ENCODE results near the gene SLC4A1. TPM values are rescaled to one million over a fixed set of nuclear protein-coding genes. Genes with fewer than 3 reads are reported as not detected.
A peak's percentile ranks its signal among the peaks of the same experiment; 100 is the strongest.

The SLC4A1 gene
- total RNA-seq, 1 experiment from 2014 or later, result 0.22 TPM

DNA sequence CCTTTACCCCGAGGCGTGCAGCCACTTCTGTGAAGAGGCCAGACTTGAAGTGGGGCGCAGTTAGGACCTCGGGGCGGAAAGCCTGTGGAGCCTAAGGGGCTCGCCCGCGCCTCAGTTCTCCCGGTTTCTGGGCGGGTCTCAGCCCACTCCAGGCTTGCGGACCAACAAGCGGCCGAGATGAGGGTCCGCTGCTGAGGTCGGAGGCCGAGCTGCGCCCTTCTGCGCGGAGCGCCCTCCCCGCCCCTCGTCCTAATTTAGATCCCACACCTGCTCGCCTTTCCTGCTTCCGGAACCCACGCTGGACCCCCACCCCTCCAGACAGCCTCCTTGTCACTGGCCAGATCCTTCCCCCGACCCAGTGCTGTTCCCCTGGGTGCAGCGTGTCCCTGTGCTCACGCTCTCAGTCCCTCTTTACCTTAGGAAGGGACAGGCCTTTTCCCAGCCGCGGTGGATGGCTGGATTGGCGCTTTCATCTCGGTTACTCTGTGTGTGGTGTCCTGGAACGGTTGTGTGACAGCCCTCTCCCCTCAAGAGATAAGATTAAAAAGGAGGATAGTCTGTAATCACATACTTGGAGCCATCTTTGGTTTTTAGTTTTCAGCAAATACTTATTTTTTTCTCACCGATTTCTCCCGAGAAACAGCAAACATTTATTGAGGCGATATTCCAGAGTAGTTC, 67.3 kb downstream of the SLC4A1 start:
- ChIA-PET RAD21 (ENCODE audit: low non-redundant PET in 1 of 2, low total read pairs in 2 of 2, uncharacterized antibody in 2 of 2, unreplicated experiment in 2 of 2) (interaction anchor here in 1 of 2 experiments (0.7 kb wide), 1 partner anchor 77 kb away, joined by 4 read pairs; the partner anchor contains the start of gene HDAC5), CTCF (interaction anchor here (0.6 to 2.0 kb wide), 2 partner anchors 100 to 131 kb away, joined by 6 read pairs; no protein-coding TSS in a partner anchor), POLR2A (interaction anchor here (0.6 to 1.0 kb wide), 3 partner anchors 14 to 83 kb away, joined by 3 to 4 read pairs (median 4); partner anchors contain the start of gene TMUB2)
- intact Hi-C loops (cut with micrococcal nuclease), result no loop called here
- Histone ChIP-seq H3K9ac (ENCODE audit: low read length) (peak overlapping the region; percentile 94), H3K4me2 (ENCODE audit: low read length) (peak overlapping the region; percentile 95), H3K36me3 (ENCODE audit: control insufficient read depth in 1 of 2, insufficient read depth in 2 of 2, low read length in 2 of 2) (peaks cover 11% of the 10 kb centered on the region in 2 experiments; a peak in 2 of 4 replicates), H3K27me3 (ENCODE audit: insufficient read depth, low read length) (no peaks in the 10 kb centered on the region), H3K4me1 (ENCODE audit: control insufficient read depth in 1 of 2, insufficient read depth in 2 of 2, low read length in 2 of 2) (peaks cover 43 to 51% of the 10 kb centered on the region in 2 experiments), H4K20me1 (ENCODE audit: insufficient read depth) (no peaks in the 10 kb centered on the region), H2AFZ (ENCODE audit: low read depth, low read length, poor library complexity, severe bottlenecking) (no peak overlapping the region), H3K9me3 (ENCODE audit: control insufficient read depth in 1 of 2, insufficient read depth in 1 of 2, low read depth in 1 of 2, low read length in 2 of 2) (no peaks in the 10 kb centered on the region), H3K27ac (ENCODE audit: low read depth, low read length) (peak overlapping the region; percentile 94), H3K4me3 (replicated peaks in 1 of 2; ENCODE audit: low read depth in 1 of 2, low read length in 2 of 2) (peak overlapping the region; percentile 81 to 83), H3K9me2 (ENCODE audit: insufficient read depth) (no peaks in the 10 kb centered on the region), H3K79me2 (ENCODE audit: insufficient read depth, low read length) (peaks cover 25% of the 10 kb centered on the region)
- TSS peak; percentile 75 for BruUV-seq (replicated peaks)
- ATAC-seq (peak; percentile 10), DNase-seq (ENCODE audit: low read depth, low spot score) (no peak)
- TF ChIP-seq YY1 (IDR thresholded peaks at IDR 0.05; ENCODE audit: extremely low read depth, insufficient replicate concordance, low read depth, low read length) (no peak), EGR1 (IDR thresholded peaks at IDR 0.05; ENCODE audit: low read depth) (no peak), CEBPB (IDR thresholded peaks at IDR 0.05; ENCODE audit: low read depth) (no peak), ZNF274 (IDR thresholded peaks at IDR 0.05; ENCODE audit: low read depth, low read length) (no peak), ZFX (IDR thresholded peaks at IDR 0.05) (peak; percentile 37; the same call in 1 of the 2 replicates), POLR2A (IDR thresholded peaks at IDR 0.05; ENCODE audit: borderline replicate concordance, extremely low read depth, insufficient read depth, insufficient read length) (no peak)
- TF ChIP-seq, protein P1, sequence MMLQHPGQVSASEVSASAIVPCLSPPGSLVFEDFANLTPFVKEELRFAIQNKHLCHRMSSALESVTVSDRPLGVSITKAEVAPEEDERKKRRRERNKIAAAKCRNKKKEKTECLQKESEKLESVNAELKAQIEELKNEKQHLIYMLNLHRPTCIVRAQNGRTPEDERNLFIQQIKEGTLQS (IDR thresholded peaks at IDR 0.05), result no peak
- TF ChIP-seq, protein P2, sequence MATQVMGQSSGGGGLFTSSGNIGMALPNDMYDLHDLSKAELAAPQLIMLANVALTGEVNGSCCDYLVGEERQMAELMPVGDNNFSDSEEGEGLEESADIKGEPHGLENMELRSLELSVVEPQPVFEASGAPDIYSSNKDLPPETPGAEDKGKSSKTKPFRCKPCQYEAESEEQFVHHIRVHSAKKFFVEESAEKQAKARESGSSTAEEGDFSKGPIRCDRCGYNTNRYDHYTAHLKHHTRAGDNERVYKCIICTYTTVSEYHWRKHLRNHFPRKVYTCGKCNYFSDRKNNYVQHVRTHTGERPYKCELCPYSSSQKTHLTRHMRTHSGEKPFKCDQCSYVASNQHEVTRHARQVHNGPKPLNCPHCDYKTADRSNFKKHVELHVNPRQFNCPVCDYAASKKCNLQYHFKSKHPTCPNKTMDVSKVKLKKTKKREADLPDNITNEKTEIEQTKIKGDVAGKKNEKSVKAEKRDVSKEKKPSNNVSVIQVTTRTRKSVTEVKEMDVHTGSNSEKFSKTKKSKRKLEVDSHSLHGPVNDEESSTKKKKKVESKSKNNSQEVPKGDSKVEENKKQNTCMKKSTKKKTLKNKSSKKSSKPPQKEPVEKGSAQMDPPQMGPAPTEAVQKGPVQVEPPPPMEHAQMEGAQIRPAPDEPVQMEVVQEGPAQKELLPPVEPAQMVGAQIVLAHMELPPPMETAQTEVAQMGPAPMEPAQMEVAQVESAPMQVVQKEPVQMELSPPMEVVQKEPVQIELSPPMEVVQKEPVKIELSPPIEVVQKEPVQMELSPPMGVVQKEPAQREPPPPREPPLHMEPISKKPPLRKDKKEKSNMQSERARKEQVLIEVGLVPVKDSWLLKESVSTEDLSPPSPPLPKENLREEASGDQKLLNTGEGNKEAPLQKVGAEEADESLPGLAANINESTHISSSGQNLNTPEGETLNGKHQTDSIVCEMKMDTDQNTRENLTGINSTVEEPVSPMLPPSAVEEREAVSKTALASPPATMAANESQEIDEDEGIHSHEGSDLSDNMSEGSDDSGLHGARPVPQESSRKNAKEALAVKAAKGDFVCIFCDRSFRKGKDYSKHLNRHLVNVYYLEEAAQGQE (IDR thresholded peaks at IDR 0.05; ENCODE audit: low read depth), result no peak
